PC-3 (cell line): ENCODE results near the gene ADAM12. TPM values are rescaled to one million over a fixed set of nuclear protein-coding genes. Genes with fewer than 3 reads are reported as not detected.
A peak's percentile ranks its signal among the peaks of the same experiment; 100 is the strongest.

ENCODE experiments used
- ATAC-seq: fragments of 200-7000 bp; cut with Tn5 transposase; 2 replicates; pipeline ENCODE4 v1.9.1; 2020; ENCODE audit warnings: mild to moderate bottlenecking, moderate library complexity
- BruUV-seq: library from RNA; stranded (reverse); fragments of 400-500 nt; replicated peaks from 2 replicates; lab custom pipeline; 2021; lab: Mats Ljungman, UMichigan
- CTCF ChIA-PET: fragments of 300-600 bp; sonication (Branson Sonifier 250); formaldehyde crosslinking; loops from one replicate; lab custom pipeline; 2022; ENCODE audit warnings: antibody characterized with exemption; lab: Charles Lee
- POLR2A ChIA-PET: fragments of 300-600 bp; sonication (Branson Sonifier 250); formaldehyde crosslinking; loops from one replicate; lab custom pipeline; 2022; ENCODE audit warnings: antibody characterized with exemption; ENCODE audit not compliant: unreplicated experiment; lab: Charles Lee
- DNase-seq: peaks from one replicate; pipeline ENCODE4 v3.0.0-alpha.2; 2015
- H2AFZ ChIP-seq: fragments of 300-600 bp; sonication (generic); 2 replicates; pipeline ENCODE4 v1.6.0; 2016; ENCODE audit warnings: antibody characterized with exemption, low read length
- H3F3A ChIP-seq: fragments of 300-600 bp; sonication (generic); one replicate; pipeline ENCODE4 v1.6.0; 2017; ENCODE audit warnings: antibody characterized with exemption, low read length, control low read depth, mild to moderate bottlenecking; ENCODE audit not compliant: unreplicated experiment
- H3K27ac ChIP-seq: fragments of 300-600 bp; sonication (generic); 2 replicates; pipeline ENCODE4 v1.5.1; 2016; ENCODE audit warnings: mild to moderate bottlenecking, low read length
- H3K27me3 ChIP-seq: fragments of 300-600 bp; sonication (generic); 2 replicates; pipeline ENCODE4 v1.6.1; 2016; ENCODE audit warnings: low read length, mixed read lengths
- H3K36me3 ChIP-seq: fragments of 300-600 bp; sonication (generic); 2 replicates; pipeline ENCODE4 v1.6.1; 2016; ENCODE audit warnings: low read depth, mixed run types, low read length, mixed read lengths
- H3K4me1 ChIP-seq: fragments of 300-600 bp; sonication (generic); 2 replicates; pipeline ENCODE4 v1.5.1; 2016; ENCODE audit warnings: low read length; ENCODE audit not compliant: insufficient read depth
- H3K4me2 ChIP-seq: fragments of 300-600 bp; sonication (generic); 2 replicates; pipeline ENCODE4 v1.6.0; 2016; ENCODE audit warnings: low read length
- H3K4me3 ChIP-seq: fragments of 300-600 bp; sonication (generic); 2 replicates; pipeline ENCODE4 v1.5.1; 2016; ENCODE audit warnings: mild to moderate bottlenecking, low read length, mixed read lengths
- H3K79me2 ChIP-seq: fragments of 300-600 bp; sonication (generic); 2 replicates; pipeline ENCODE4 v1.6.1; 2017; ENCODE audit warnings: low read length, mixed read lengths
- H3K9ac ChIP-seq: fragments of 300-600 bp; sonication (generic); 2 replicates; pipeline ENCODE4 v1.6.0; 2016; ENCODE audit warnings: mild to moderate bottlenecking, low read length
- H3K9me2 ChIP-seq: fragments of 300-600 bp; sonication (generic); replicated peaks from 2 replicates; pipeline ENCODE4 v1.6.1; 2016; ENCODE audit warnings: mixed run types, low read length, mixed read lengths
- H3K9me3 ChIP-seq: fragments of 300-600 bp; sonication (generic); 2 replicates; pipeline ENCODE4 v1.6.1; 2016; ENCODE audit warnings: low read length, mixed read lengths
- H4K20me1 ChIP-seq: fragments of 300-600 bp; sonication (generic); 2 replicates; pipeline ENCODE4 v1.6.1; 2016; ENCODE audit warnings: low read length, mixed read lengths
- EZH2 ChIP-seq: fragments of 300-600 bp; sonication (generic); IDR thresholded peaks from one replicate; pipeline ENCODE4 v1.6.1; 2017; ENCODE audit warnings: antibody characterized with exemption, mild to moderate bottlenecking, low read length; ENCODE audit not compliant: unreplicated experiment
- EZH2phosphoT487 ChIP-seq: fragments of 300-600 bp; sonication (generic); IDR thresholded peaks from 2 replicates; pipeline ENCODE4 v1.6.1; 2018; ENCODE audit warnings: mild to moderate bottlenecking, antibody characterized with exemption, low read length, borderline replicate concordance
- intact Hi-C: fragments of 100-400 bp; cut with micrococcal nuclease; formaldehyde crosslinking; loops from 2 replicates; pipeline ENCODE4 v1.9.0; 2023
- total RNA-seq: library from RNA; depleted of rRNA; stranded (reverse); fragments of >200 nt; gene quantifications from 2 replicates; pipeline ENCODE4 v1.2.3, GENCODE V29; 2014
- TF ChIP-seq, protein P1 (sequence below): fragments of 300-600 bp; sonication (generic); conservative IDR thresholded peaks from 2 replicates; pipeline ENCODE4 v1.5.1; 2017; ENCODE audit warnings: antibody characterized with exemption, low read depth, mild to moderate bottlenecking, low read length

The ADAM12 gene
- total RNA-seq, 1 experiment from 2014 or later, result 3.4 TPM

DNA sequence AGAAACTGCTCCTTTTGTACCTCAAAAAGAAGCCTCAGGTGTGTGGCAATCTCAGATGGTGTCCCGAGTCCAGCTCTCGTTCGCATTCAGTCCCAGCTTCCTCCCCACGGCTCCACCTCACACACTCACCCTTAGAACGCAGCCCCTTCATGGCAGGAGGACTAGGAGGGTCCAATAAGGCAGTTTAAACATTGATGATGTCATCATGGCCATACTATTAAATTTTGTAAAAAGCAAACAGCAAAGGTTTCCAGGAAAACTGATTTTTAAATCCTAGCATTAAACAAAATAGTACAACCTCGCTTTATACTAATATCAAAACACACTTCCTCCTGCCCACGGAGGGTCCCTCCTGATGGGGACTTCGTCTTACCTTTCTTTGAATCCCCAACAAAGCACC is 133.0 kb downstream of the ADAM12 start:
- Histone ChIP-seq H3K9me3 (no peaks in the 10 kb centered on the region), H3K27ac (no peak overlapping the region), H3K9me2 (no peaks in the 10 kb centered on the region; the same call in 1 of the 2 replicates), H3K4me3 (no peak overlapping the region), H3F3A (no peaks in the 10 kb centered on the region), H2AFZ (no peak overlapping the region), H3K4me1 (peaks cover 36% of the 10 kb centered on the region), H4K20me1 (no peaks in the 10 kb centered on the region), H3K4me2 (no peak overlapping the region), H3K36me3 (no peaks in the 10 kb centered on the region), H3K9ac (no peak overlapping the region), H3K27me3 (no peaks in the 10 kb centered on the region), H3K79me2 (no peaks in the 10 kb centered on the region)
- DNase-seq (no peak), ATAC-seq (no peak)
- ChIA-PET POLR2A (no interaction called here), CTCF (no interaction called here)
- BruUV-seq, result no TSS peak
- TF ChIP-seq, protein P1, sequence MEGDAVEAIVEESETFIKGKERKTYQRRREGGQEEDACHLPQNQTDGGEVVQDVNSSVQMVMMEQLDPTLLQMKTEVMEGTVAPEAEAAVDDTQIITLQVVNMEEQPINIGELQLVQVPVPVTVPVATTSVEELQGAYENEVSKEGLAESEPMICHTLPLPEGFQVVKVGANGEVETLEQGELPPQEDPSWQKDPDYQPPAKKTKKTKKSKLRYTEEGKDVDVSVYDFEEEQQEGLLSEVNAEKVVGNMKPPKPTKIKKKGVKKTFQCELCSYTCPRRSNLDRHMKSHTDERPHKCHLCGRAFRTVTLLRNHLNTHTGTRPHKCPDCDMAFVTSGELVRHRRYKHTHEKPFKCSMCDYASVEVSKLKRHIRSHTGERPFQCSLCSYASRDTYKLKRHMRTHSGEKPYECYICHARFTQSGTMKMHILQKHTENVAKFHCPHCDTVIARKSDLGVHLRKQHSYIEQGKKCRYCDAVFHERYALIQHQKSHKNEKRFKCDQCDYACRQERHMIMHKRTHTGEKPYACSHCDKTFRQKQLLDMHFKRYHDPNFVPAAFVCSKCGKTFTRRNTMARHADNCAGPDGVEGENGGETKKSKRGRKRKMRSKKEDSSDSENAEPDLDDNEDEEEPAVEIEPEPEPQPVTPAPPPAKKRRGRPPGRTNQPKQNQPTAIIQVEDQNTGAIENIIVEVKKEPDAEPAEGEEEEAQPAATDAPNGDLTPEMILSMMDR, result no peak
- TF ChIP-seq EZH2 (no peak), EZH2phosphoT487 (no peak)
- intact Hi-C loops, result no loop called here

DNA sequence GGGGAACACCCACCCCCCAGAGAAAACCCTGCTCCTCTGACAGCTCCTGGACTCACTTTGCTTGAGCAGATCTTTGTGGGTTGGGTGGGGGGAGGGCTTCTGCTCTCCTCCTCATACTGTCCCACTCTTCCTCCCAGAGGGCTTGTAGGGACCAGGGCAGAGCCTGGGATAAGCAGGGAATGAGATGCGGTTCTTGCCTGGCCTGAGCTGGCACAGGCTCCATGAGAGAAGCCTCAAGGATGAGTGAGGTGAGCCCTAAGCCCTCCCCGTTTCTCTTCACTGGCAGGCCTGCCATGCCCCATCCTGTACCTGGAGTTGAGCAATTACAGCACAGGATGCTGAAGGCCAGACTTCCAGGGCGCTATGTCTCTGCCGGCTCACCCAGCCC is 134.7 kb downstream of the ADAM12 start:
- no peaks in the 10 kb centered on the region for H3K9me3 ChIP-seq
- no peaks in the 10 kb centered on the region; the same call in 1 of the 2 replicates for H3K9me2 ChIP-seq
- TF ChIP-seq EZH2phosphoT487 (no peak), EZH2 (no peak)
- TF ChIP-seq, protein P1, result no peak
- no peaks in the 10 kb centered on the region for H3F3A ChIP-seq
- no TSS peak for BruUV-seq
- ChIA-PET POLR2A (interaction anchor here (0.6 kb wide), 1 partner anchor 388 kb away, joined by 5 read pairs; no protein-coding TSS in a partner anchor), CTCF (interaction anchor here (0.6 kb wide), 3 partner anchors 16 to 565 kb away, joined by 3 to 6 read pairs (median 3); no protein-coding TSS in a partner anchor)
- intact Hi-C loops, result no loop called here
- no peaks in the 10 kb centered on the region for H4K20me1 ChIP-seq
- no peak overlapping the region for H2AFZ ChIP-seq
- peak overlapping the region; percentile 57; the same call in 1 of the 2 replicates for H3K9ac ChIP-seq
- no peak overlapping the region for H3K4me3 ChIP-seq
- no peaks in the 10 kb centered on the region for H3K79me2 ChIP-seq
- peak overlapping the region; percentile 91 for H3K27ac ChIP-seq
- peak overlapping the region; percentile 67 for H3K4me2 ChIP-seq
- no peaks in the 10 kb centered on the region for H3K27me3 ChIP-seq
- DNase-seq (peak; percentile 25), ATAC-seq (peak; percentile 47)
- H3K4me1 ChIP-seq, result peaks cover 23% of the 10 kb centered on the region
- no peaks in the 10 kb centered on the region for H3K36me3 ChIP-seq

DNA sequence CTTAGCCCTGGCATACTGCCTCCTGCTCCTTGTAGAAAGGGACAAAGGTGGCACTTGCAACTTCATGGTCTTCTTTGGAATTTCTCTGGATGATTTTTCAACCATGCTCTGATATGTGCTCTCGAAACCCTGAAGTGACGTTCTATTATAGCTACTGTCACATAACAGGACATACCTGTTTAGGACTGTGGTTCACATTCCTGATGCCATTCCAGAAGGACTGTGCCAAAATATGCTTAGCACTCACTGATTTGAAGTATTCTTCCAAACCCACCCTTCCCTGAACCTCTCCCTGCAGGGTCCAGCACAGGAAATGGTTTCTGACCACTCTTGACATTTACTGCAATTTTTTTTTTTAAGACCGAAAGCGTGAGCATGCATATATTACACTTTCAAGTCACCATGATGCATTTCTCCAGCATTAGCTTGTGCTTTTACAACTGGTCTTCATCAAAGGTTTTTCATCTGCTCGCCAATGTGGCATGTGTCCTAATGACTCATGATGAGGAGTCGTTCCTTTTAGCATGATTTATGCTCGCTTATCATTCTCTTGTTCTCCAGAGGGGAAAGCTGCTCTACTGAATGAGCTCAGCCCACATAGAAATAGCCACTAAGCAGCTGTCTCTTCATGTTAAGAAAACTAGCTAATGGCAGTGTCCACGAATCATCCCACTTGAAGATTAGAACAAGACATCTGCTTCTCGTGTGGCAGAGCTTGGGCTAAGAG is 135.2 kb downstream of the ADAM12 start:
- Histone ChIP-seq H3K27ac (peak overlapping the region; percentile 91), H3K27me3 (no peaks in the 10 kb centered on the region), H3K4me2 (peak overlapping the region; percentile 67), H3K79me2 (no peaks in the 10 kb centered on the region), H4K20me1 (no peaks in the 10 kb centered on the region), H3K4me1 (peaks cover 26% of the 10 kb centered on the region), H3K9me3 (no peaks in the 10 kb centered on the region), H3F3A (peaks cover 2% of the 10 kb centered on the region), H2AFZ (no peak overlapping the region), H3K4me3 (no peak overlapping the region), H3K9me2 (peaks cover 3% of the 10 kb centered on the region; the same call in 1 of the 2 replicates), H3K9ac (peak overlapping the region; percentile 57; the same call in 1 of the 2 replicates), H3K36me3 (no peaks in the 10 kb centered on the region)
- intact Hi-C loops, result no loop called here
- peak; percentile 93 for ATAC-seq
- DNase-seq, result peak; percentile 87
- ChIA-PET POLR2A (interaction anchor here (0.6 kb wide), 2 partner anchors 158 to 388 kb away, joined by 3 to 5 read pairs; no protein-coding TSS in a partner anchor), CTCF (interaction anchor here (0.6 kb wide), 4 partner anchors 17 to 564 kb away, joined by 3 to 6 read pairs (median 3); no protein-coding TSS in a partner anchor)
- no TSS peak for BruUV-seq
- TF ChIP-seq EZH2 (no peak), EZH2phosphoT487 (no peak)
- TF ChIP-seq, protein P1, result no peak
